BJ (cell line): ENCODE results near the gene GATB. TPM values are rescaled to one million over a fixed set of nuclear protein-coding genes. Genes with fewer than 3 reads are reported as not detected.

Source experiments
- CTCF ChIA-PET: fragments of 350-600 bp; formaldehyde crosslinking; extraction: SDS; loops from one replicate; lab custom pipeline; 2021; ENCODE audit warnings: antibody characterized with exemption, inconsistent platforms; lab: Yijun Ruan, JAX
- POLR2A ChIA-PET: fragments of 300-600 bp; sonication (Branson Sonifier 250); formaldehyde crosslinking; extraction: SDS; loops from one replicate; lab custom pipeline; 2021; ENCODE audit warnings: antibody characterized with exemption; lab: Charles Lee
- DNase-seq: peaks from one replicate; pipeline ENCODE4 v3.0.0-alpha.2; 2011; ENCODE audit warnings: low read depth
- H3K27me3 ChIP-seq: 2 replicates; pipeline ENCODE4 v1.6.0; 2011; ENCODE audit warnings: low read length; ENCODE audit not compliant: control insufficient read depth, insufficient read depth
- H3K36me3 ChIP-seq: 2 replicates; pipeline ENCODE4 v1.5.1; 2011; ENCODE audit warnings: low read length; ENCODE audit not compliant: control insufficient read depth, insufficient read depth
- H3K4me3 ChIP-seq: 2 replicates; pipeline ENCODE4 v1.5.1; 2011; ENCODE audit warnings: low read depth, mild to moderate bottlenecking, control low read depth, low read length
- CTCF ChIP-seq: IDR thresholded peaks from 2 replicates; pipeline ENCODE4 v1.5.1; 2011; ENCODE audit warnings: low read depth, mild to moderate bottlenecking, control low read depth, inconsistent platforms, low read length, moderate library complexity; ENCODE audit not compliant: insufficient read depth
- polyA plus RNA-seq: library from polyadenylated mRNA; depleted of rRNA; stranded (reverse); fragments of >200 nt; gene quantifications from 2 replicates; pipeline ENCODE4 v1.2.3, GENCODE V29; 2011

The GATB gene
- polyA plus RNA-seq, 1 experiment = 20.5 TPM

GRCh38 chr4:151653548-151653918 is 107.3 kb downstream of the GATB start:
- DNase-seq = no peak
- ChIA-PET POLR2A (interaction anchor here (0.6 kb wide), 1 partner anchor 16 kb away, joined by 8 read pairs; no protein-coding TSS in a partner anchor), CTCF (no interaction called here)
- Histone ChIP-seq H3K4me3 (no peak overlapping the region), H3K27me3 (0 out of 2 replicates have a peak, but pooled peaks cover 1% of the 10 kb centered on the region), H3K36me3 (no peaks in the 10 kb centered on the region)
- no peak for TF ChIP-seq CTCF

- 0 out of 2 replicates have a peak, but pooled peaks have one; percentile 10 for TF ChIP-seq CTCF
- POLR2A ChIA-PET = interaction anchor here (0.6 kb wide), 1 partner anchor 15 kb away, joined by 8 read pairs; no protein-coding TSS in a partner anchor
- CTCF ChIA-PET = no interaction called here
- Histone ChIP-seq H3K36me3 (no peaks in the 10 kb centered on the region), H3K27me3 (0 out of 2 replicates have a peak, but pooled peaks cover 1% of the 10 kb centered on the region), H3K4me3 (no peak overlapping the region)
- DNase-seq = no peak
These were observed 107.8 kb downstream of the GATB start for GRCh38 chr4:151652841-151653547.

- H3K36me3 ChIP-seq = no peaks in the 10 kb centered on the region
- H3K27me3 ChIP-seq = 0 out of 2 replicates have a peak, but pooled peaks cover 1% of the 10 kb centered on the region
- H3K4me3 ChIP-seq = no peak overlapping the region
- CTCF ChIA-PET = interaction anchor here (1.1 kb wide), 1 partner anchor 25 kb away, joined by 3 read pairs; no protein-coding TSS in a partner anchor
- DNase-seq = no peak
- no peak for TF ChIP-seq CTCF
- POLR2A ChIA-PET = no interaction called here
These were observed 109.3 kb downstream of the GATB start for GRCh38 chr4:151651496-151651895.

- TF ChIP-seq CTCF = no peak
- H3K36me3 ChIP-seq = no peaks in the 10 kb centered on the region
- CTCF ChIA-PET = no interaction called here
- POLR2A ChIA-PET = no interaction called here
- DNase-seq = no peak
- no peak overlapping the region for H3K4me3 ChIP-seq
- H3K27me3 ChIP-seq = 0 out of 2 replicates have a peak, but pooled peaks cover 1% of the 10 kb centered on the region
These were observed 111.3 kb downstream of the GATB start for GRCh38 chr4:151649479-151649878.

GRCh38 chr4:151646322-151646721 is 114.5 kb downstream of the GATB start:
- Histone ChIP-seq H3K4me3 (no peak overlapping the region), H3K36me3 (no peaks in the 10 kb centered on the region), H3K27me3 (0 out of 2 replicates have a peak, but pooled peaks cover 1% of the 10 kb centered on the region)
- no peak for TF ChIP-seq CTCF
- ChIA-PET POLR2A (no interaction called here), CTCF (no interaction called here)
- DNase-seq = no peak
